Measurements from ENCODE around the gene NPLOC4.

Gene NPLOC4

DNA sequence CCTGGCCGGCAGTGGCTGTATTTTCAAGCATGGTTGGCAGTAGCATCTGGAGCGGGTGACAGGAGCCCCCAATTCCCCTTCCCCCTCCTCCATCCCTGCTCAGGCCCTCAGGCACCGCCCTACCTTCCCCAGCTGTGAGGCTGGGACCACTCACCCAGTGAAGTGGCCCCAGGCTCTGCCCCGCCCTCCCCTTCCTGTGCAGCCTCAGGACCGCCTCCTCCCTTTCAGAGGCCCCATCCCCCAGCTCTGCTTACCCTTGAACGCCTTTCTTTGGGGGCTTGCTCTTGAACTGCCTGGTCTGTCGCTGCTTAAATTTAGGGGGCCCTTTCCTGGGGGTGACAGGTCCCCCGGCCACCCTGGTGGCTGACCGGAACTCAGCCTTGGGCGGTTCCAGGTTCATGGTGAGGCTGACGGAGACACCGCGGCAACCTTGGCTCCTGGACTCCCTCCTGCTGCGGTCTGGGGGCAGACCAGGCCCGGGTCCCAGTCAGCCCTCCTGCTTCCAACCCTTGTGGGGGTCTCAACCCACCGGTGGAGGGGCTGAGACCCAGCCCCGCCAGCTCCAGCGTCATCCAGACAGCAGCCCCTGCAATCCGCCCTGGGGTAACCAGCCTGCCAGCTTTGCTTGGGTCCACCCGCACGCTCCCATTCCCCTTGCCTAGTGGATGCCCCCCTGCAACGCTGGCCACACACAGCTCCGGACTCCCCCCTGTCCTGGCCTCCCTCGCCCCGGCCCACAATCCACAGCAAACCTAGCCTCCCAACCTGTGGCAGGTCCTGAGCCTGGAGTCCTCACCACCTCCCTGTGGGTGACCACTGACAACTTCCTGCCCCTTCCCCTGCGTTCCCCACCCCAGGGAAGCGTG lies 16.2 kb upstream of the NPLOC4 start:
- DNase-seq (ENCODE audit: low read depth), result no peak
- peak overlapping the region; percentile 36 for H3K4me3 ChIP-seq (ENCODE audit: low read length)
- TF ChIP-seq, protein P1, sequence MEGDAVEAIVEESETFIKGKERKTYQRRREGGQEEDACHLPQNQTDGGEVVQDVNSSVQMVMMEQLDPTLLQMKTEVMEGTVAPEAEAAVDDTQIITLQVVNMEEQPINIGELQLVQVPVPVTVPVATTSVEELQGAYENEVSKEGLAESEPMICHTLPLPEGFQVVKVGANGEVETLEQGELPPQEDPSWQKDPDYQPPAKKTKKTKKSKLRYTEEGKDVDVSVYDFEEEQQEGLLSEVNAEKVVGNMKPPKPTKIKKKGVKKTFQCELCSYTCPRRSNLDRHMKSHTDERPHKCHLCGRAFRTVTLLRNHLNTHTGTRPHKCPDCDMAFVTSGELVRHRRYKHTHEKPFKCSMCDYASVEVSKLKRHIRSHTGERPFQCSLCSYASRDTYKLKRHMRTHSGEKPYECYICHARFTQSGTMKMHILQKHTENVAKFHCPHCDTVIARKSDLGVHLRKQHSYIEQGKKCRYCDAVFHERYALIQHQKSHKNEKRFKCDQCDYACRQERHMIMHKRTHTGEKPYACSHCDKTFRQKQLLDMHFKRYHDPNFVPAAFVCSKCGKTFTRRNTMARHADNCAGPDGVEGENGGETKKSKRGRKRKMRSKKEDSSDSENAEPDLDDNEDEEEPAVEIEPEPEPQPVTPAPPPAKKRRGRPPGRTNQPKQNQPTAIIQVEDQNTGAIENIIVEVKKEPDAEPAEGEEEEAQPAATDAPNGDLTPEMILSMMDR (conservative IDR thresholded peaks at IDR 0.05; ENCODE audit: low read depth, low read length), result no peak

DNA sequence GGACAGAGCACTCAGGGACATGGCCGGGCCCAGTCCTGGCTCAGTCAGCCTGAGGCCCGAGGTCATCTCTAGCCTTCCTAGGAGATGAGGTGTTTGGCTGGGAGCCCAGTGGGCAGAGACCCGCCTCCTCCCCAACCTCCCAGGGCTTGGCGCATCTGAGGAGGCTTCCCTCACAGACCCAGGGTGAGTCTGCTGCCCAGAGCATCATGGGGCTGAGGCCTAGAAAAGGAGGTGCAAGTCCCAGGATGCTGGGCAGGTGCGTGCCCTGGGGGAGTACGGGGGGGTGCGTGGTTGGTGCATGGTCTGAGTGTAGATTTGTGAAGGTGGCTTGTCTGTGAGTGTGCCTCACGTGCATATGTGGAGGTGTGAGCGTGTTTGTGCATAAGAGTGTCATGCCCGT lies 14.8 kb upstream of the NPLOC4 start:
- peak; percentile 46 for DNase-seq (ENCODE audit: low read depth)
- no peak overlapping the region for H3K4me3 ChIP-seq (ENCODE audit: low read length)
- TF ChIP-seq, protein P1 (conservative IDR thresholded peaks at IDR 0.05; ENCODE audit: low read depth, low read length), result no peak

DNA sequence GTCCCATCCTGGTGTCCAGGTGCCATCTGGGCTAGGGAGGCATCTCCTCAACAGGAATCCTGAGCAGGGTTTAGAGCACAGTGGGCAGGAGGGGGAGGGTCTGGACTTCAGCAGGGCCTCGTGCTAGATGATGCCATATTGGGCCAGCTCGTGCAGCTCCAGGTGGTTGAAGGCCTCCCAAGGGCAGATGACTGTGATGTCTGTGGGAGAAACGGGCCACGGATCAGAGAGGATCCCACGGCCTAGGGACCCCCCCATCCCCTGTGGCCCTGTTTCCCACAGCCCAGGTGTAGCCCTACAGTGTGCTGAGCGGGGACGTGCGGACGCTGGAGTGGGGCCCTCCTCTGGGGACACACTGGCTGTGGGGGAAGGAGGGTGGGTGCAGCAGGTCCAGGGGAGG lies 14.0 kb upstream of the NPLOC4 start:
- TF ChIP-seq, protein P1 (conservative IDR thresholded peaks at IDR 0.05; ENCODE audit: low read depth, low read length), result no peak
- no peak for DNase-seq (ENCODE audit: low read depth)
- H3K4me3 ChIP-seq (ENCODE audit: low read length), result no peak overlapping the region

DNA sequence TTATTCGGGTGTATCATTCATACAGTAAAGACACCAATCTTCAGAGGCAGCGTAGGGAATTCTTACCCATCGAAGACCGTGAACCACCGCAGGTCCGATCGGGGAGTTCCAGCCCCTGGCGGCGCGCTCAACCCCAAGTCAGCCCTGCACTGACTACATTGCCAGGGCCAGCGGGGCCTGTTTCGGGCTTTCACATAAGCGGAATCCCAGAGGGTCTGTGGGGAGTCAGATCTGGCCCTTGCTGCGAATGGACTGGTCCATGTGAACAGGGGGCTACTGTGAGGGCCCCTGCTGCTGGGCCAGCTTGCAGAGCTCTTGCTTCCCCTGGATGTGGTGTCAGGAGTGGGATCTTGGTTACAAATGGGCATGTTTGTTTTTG lies 11.8 kb upstream of the NPLOC4 start:
- no peak overlapping the region for H3K4me3 ChIP-seq (ENCODE audit: low read length)
- TF ChIP-seq, protein P1 (conservative IDR thresholded peaks at IDR 0.05; ENCODE audit: low read depth, low read length), result no peak

DNA sequence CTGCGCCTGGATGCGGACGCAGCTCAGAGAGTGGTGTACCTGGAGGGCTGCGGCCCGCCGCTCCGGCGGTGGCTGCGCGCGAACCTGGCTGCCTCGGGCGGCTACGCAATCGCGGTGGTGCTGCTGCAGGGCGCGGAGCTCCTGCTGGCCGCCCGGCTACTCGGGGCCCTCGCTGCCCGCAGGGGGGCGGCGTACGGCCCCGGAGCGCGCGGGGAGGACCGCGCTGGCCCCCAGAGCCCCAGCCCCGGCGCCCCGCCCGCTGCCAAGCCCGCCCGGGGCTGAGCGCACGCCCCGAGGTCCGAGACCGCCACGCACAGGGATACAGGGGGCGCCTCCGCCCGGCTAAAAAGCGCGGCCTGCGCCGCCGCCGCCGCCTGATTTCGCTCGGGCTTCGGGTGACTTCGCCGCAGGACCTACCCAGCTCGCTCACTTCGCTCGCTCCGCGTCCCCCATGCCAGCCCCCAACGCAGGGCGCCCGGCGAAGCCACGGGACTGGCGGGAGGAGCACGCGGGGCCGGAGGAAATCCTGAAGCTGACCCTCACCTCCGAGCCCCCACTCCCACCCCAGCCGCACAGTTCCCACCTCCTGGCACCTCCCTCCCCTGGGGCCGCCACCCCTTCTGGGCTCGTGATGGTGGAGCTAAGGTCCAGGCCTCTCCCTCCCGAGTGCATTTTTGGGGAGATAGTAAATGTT lies 11.2 kb upstream of the NPLOC4 start:
- no peak overlapping the region for H3K4me3 ChIP-seq (ENCODE audit: low read length)
- TF ChIP-seq, protein P1 (conservative IDR thresholded peaks at IDR 0.05; ENCODE audit: low read depth, low read length), result no peak

More for the DNA sequence above, 11.8 kb upstream of the NPLOC4 start:
- DNase-seq (ENCODE audit: low read depth), result no peak

DNA sequence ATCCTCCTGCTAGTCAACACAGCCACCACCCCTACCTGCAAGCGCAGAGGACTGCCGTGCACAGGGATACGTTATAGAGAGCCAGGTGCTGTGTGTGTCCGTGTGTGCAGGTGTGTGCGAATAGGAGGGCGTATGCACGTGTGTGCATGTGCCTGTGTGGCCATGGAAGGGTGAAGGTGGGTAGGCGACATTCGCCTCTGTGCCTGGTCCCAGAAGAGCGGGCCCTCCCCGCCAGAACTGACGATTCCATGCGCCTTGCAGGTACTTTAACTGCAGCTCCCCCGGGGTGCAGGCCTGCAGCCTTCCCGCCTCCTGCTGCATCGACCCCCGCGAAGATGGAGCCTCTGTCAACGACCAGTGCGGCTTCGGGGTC lies 10.7 kb upstream of the NPLOC4 start:
- TF ChIP-seq, protein P1 (conservative IDR thresholded peaks at IDR 0.05; ENCODE audit: low read depth, low read length), result no peak
- no peak overlapping the region for H3K4me3 ChIP-seq (ENCODE audit: low read length)
- DNase-seq (ENCODE audit: low read depth), result no peak

More for the DNA sequence above, 11.2 kb upstream of the NPLOC4 start:
- DNase-seq (ENCODE audit: low read depth), result no peak

Measured in retinal pigment epithelial cell (primary cell).